22Rv1 (cell line): ENCODE results near the gene WDFY3.

Source experiments
- CTCF ChIP-seq: fragments of 450-650 bp; IDR thresholded peaks from 2 replicates; pipeline ENCODE4 v1.5.1; 2017; ENCODE audit warnings: mild to moderate bottlenecking
- ZFX ChIP-seq: fragments of 450-650 bp; IDR thresholded peaks from 2 replicates; pipeline ENCODE4 v1.6.1; 2017; ENCODE audit warnings: antibody characterized with exemption, borderline replicate concordance

- TF ChIP-seq CTCF (no peak), ZFX (no peak)
Measured at GRCh38 chr4:84710548-84710947, 255.9 kb downstream of the WDFY3 start.
